ENCODE measurements around the gene KIAA1586. TPM values are rescaled to one million over a fixed set of nuclear protein-coding genes. Genes with fewer than 3 reads are reported as not detected.

The KIAA1586 gene
- total and polyA plus RNA-seq, 2 donors (not counting 3 experiments of a cell fraction or from before 2014, with no cell fraction given) = 1.7 to 14.0 TPM

DNA sequence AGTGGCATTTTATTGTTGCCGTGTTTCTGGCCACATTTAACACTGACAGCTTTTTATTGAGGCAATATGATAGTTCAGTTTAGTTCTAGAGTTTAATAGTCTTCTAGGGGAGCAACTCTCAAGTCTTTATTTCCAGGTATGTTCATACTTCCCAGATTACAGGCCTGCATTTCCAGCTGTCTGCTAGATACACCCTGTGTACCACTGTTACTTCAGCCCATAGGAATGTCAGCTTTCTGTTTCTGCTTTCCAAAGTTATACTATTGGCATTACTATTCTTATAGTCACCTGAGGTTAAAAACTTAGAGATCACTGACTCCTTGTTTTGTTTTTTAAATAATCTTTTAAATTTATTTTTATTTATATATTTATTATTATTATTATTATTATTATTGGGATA lies 51.1 kb downstream of the KIAA1586 start:
- Histone ChIP-seq H3K27ac (ENCODE audit: insufficient read depth, low read depth, low read length) (no peak overlapping the region), H2AFZ (ENCODE audit: low read depth, low read length) (no peak overlapping the region), H3K9ac (replicated peaks; ENCODE audit: extremely low read depth, insufficient read depth, low read length) (no peak overlapping the region), H3K79me2 (ENCODE audit: control insufficient read depth, insufficient read depth, low read length) (peaks cover 77% of the 10 kb centered on the region), H3K4me1 (ENCODE audit: control insufficient read depth, extremely low read depth, insufficient read depth, low read length) (peaks cover 11% of the 10 kb centered on the region), H3K36me3 (ENCODE audit: control insufficient read depth in 2 of 2, extremely low read depth in 1 of 2, insufficient read depth in 2 of 2, low read length in 2 of 2) (peaks cover 23 to 24% of the 10 kb centered on the region in 2 experiments), H3K27me3 (ENCODE audit: control insufficient read depth in 2 of 2, insufficient read depth in 2 of 2, low read length in 2 of 2) (no peaks in the 10 kb centered on the region), H3K9me1 (replicated peaks; ENCODE audit: control insufficient read depth, extremely low read depth, insufficient read depth, low read length) (no peaks in the 10 kb centered on the region), H3K4me2 (ENCODE audit: insufficient read depth, low read length) (no peak overlapping the region), H3K4me3 (replicated peaks in 1 of 3; ENCODE audit: insufficient read depth in 1 of 3, low read depth in 1 of 3, low read length in 3 of 3) (no peak overlapping the region), H3K9me3 (replicated peaks; ENCODE audit: control insufficient read depth, insufficient read depth, low read length) (no peaks in the 10 kb centered on the region), H4K20me1 (replicated peaks; ENCODE audit: control insufficient read depth, extremely low read depth, insufficient read depth, low read length) (peaks cover 16% of the 10 kb centered on the region)
- FAIRE-seq = no peak
- CTCF ChIA-PET = no interaction called here
- POLR2A ChIA-PET = no interaction called here
- TF ChIP-seq POLR2A (IDR thresholded peaks at IDR 0.05; ENCODE audit: low read depth, low read length) = no peak
- TF ChIP-seq MAX (IDR thresholded peaks at IDR 0.05; ENCODE audit: insufficient read depth, insufficient read length) = no peak
- TF ChIP-seq JUN (IDR thresholded peaks at IDR 0.05; ENCODE audit: borderline replicate concordance, insufficient read depth, insufficient read length, low read depth) = no peak
- no peak for TF ChIP-seq GATA2 (IDR thresholded peaks at IDR 0.05; ENCODE audit: insufficient read depth, insufficient read length, low read depth, low read length)
- TF ChIP-seq, protein P1, sequence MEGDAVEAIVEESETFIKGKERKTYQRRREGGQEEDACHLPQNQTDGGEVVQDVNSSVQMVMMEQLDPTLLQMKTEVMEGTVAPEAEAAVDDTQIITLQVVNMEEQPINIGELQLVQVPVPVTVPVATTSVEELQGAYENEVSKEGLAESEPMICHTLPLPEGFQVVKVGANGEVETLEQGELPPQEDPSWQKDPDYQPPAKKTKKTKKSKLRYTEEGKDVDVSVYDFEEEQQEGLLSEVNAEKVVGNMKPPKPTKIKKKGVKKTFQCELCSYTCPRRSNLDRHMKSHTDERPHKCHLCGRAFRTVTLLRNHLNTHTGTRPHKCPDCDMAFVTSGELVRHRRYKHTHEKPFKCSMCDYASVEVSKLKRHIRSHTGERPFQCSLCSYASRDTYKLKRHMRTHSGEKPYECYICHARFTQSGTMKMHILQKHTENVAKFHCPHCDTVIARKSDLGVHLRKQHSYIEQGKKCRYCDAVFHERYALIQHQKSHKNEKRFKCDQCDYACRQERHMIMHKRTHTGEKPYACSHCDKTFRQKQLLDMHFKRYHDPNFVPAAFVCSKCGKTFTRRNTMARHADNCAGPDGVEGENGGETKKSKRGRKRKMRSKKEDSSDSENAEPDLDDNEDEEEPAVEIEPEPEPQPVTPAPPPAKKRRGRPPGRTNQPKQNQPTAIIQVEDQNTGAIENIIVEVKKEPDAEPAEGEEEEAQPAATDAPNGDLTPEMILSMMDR (IDR thresholded peaks at IDR 0.05; ENCODE audit: extremely low read depth in 1 of 2, insufficient read depth in 1 of 2, low read depth in 1 of 2, low read length in 2 of 2) = no peak
- TF ChIP-seq MYC (IDR thresholded peaks at IDR 0.05; ENCODE audit: low read depth, low read length) = no peak
- no peak for TF ChIP-seq POLR2AphosphoS5 (IDR thresholded peaks at IDR 0.05; ENCODE audit: insufficient read depth, low read depth, low read length)
- no peak for TF ChIP-seq EZH2 (IDR thresholded peaks at IDR 0.05; ENCODE audit: borderline replicate concordance, low read depth, low read length, severe bottlenecking)
- TF ChIP-seq FOS (IDR thresholded peaks at IDR 0.05; ENCODE audit: borderline replicate concordance, insufficient read depth, low read length) = no peak
- dilution Hi-C loops (cut with MboI; ENCODE audit: extremely low pct_ligation_motif_present, low sequenced_read_pairs) (no loop called here), intact Hi-C loops (cut with micrococcal nuclease) (no loop called here)
- no peak for DNase-seq (ENCODE audit: low read depth, low spot score)
- no TSS peak for BruUV-seq (replicated peaks)

Data from endothelial cell of umbilical vein (primary cell).